Activated CD8-positive, alpha-beta T cell treated with anti-CD3 and anti-CD28 coated beads, Interleukin-2, amount 10 ng/mL, durations not matched to agents 7 days and 5 days (primary cell): ENCODE data around the gene YPEL5. TPM values are rescaled to one million over a fixed set of nuclear protein-coding genes. Genes with fewer than 3 reads are reported as not detected.
A peak's percentile ranks its signal among the peaks of the same experiment; 100 is the strongest.
"Not testable (repeated sequence)": the region's sequence is repeated elsewhere in the genome, so short reads cannot be mapped to it uniquely, and the experiment has no call there.

ENCODE experiments used
- ATAC-seq: fragments of 150-1000 bp; cut with Tn5 transposase; one replicate; pipeline ENCODE4 v1.10.0; 2021; ENCODE audit warnings: moderate library complexity
- CTCF ChIA-PET: fragments of 350-600 bp; sonication (Branson Sonifier 250); formaldehyde crosslinking; loops from one replicate; lab custom pipeline; 2021; ENCODE audit warnings: antibody characterized with exemption; lab: Charles Lee
- POLR2A ChIA-PET: fragments of 350-600 bp; sonication (Branson Sonifier 250); formaldehyde crosslinking; loops from one replicate; lab custom pipeline; 2021; ENCODE audit warnings: antibody characterized with exemption; lab: Charles Lee
- DNase-seq: peaks from one replicate; pipeline ENCODE4 v3.0.0-alpha.2; 2020
- H3K27ac Mint-ChIP-seq: one replicate; pipeline ENCODE4 v1.8.0; 2021; ENCODE audit warnings: mild to moderate bottlenecking, mixed read lengths
- H3K27me3 Mint-ChIP-seq: one replicate; pipeline ENCODE4 v1.8.0; 2021; ENCODE audit warnings: low read depth, mixed read lengths
- H3K36me3 Mint-ChIP-seq: one replicate; pipeline ENCODE4 v1.8.0; 2021; ENCODE audit warnings: low read depth, mixed read lengths
- H3K4me1 Mint-ChIP-seq: one replicate; pipeline ENCODE4 v1.8.0; 2021; ENCODE audit warnings: low read depth, mixed read lengths
- H3K4me3 Mint-ChIP-seq: one replicate; pipeline ENCODE4 v1.8.0; 2021; ENCODE audit warnings: mild to moderate bottlenecking, mixed read lengths
- H3K9me3 Mint-ChIP-seq: one replicate; pipeline ENCODE4 v1.8.0; 2022; ENCODE audit warnings: mixed read lengths; ENCODE audit not compliant: insufficient read depth
- total RNA-seq, 2 experiments: library from RNA; stranded (reverse); gene quantifications; one replicate each; pipeline ENCODE4 v1.2.3, GENCODE V29; 2021

YPEL5 gene
- total RNA-seq, 2 experiments from 2014 or later: 32.5 to 34.9 TPM

DNA sequence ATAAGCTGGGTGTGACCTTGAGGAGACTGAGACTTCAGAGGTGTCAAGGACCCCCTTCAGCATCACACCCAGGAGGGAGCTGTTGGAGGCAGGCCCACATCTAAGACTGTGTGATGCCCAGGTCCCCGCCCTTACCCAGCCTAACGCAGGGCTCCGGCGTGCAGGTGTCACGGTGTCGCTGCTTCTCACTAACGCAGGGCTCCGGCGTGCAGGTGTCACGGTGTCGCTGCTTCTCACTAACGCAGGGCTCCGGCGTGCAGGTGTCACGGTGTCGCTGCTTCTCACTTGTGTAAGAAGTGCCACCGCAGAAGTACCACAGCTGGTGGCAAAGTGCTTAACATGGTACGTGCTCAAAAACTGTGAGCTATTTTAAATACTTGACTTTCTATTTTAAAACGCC lies 35.6 kb upstream of the YPEL5 start:
- H3K4me3 Mint-ChIP-seq, H3K27me3 Mint-ChIP-seq, H3K27ac Mint-ChIP-seq, DNase-seq, POLR2A ChIA-PET, H3K9me3 Mint-ChIP-seq, ATAC-seq, H3K36me3 Mint-ChIP-seq, H3K4me1 Mint-ChIP-seq: not testable (repeated sequence)
- CTCF ChIA-PET: interaction anchor here (1.8 kb wide), 1 partner anchor 600 kb away, joined by 7 read pairs; no protein-coding TSS in a partner anchor

DNA sequence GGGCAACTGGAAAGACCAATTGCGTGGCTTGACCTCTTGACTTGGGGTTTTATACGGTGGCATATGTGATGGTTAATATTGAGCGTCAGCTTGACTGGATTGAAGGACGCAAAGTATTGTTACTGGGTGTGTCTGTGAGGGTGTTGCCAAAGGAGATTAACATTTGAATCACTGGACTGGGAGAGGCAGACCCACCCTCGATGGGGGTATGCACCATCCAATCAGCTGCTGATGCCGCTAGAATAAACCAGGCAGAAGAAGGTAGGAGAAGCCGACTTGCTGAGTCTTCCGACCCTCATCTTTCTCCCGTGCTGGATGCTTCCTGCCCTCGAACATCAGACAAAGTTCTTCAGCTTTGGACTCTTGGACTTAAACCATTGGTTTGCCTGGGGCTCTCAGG lies 34.2 kb upstream of the YPEL5 start:
- peaks cover 4% of the 10 kb centered on the region for H3K4me1 Mint-ChIP-seq
- ATAC-seq: no peak
- no peaks in the 10 kb centered on the region for H3K9me3 Mint-ChIP-seq
- no peak overlapping the region for H3K27ac Mint-ChIP-seq
- H3K27me3 Mint-ChIP-seq: no peaks in the 10 kb centered on the region
- DNase-seq: no peak
- H3K4me3 Mint-ChIP-seq: no peak overlapping the region
- ChIA-PET POLR2A (no interaction called here), CTCF (interaction anchor here (0.5 to 2.0 kb wide), 3 partner anchors 18 to 48 kb away, joined by 3 to 6 read pairs (median 4); no protein-coding TSS in a partner anchor)
- no peaks in the 10 kb centered on the region for H3K36me3 Mint-ChIP-seq

DNA sequence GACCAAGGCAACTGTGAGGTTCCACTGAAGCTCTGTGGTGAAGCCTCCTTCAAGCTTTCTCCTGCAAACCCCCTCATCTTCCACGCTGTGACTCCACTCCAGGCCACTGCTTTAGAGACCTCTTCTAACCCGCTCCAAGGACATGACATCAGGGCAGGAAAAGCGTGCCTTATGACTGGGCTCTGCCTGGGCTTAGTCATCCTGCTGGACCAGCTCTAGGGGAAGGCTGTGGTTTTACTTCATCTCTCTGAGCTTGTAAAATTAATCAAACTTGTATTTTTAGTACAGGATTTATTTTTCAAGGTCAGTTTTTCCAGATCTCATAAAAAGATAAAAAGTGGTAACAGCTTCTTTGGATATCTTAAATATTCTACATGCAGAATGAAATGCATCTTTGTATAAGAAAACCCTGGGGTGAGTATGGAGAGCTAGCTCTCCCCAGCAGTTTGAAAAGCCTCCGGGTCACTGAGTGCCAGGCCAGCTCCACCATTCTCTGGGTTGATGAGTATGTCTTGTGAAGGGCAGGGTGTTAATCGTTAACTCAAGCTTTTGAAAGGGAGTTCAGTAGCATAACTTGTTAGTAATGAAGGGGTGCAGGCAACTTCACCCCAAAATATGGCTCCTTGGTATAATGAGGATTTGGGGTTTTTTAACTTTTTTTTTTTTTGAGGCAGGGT lies 33.1 kb upstream of the YPEL5 start:
- Mint-ChIP-seq H3K27me3 (no peaks in the 10 kb centered on the region), H3K4me1 (peaks cover 4% of the 10 kb centered on the region), H3K36me3 (no peaks in the 10 kb centered on the region), H3K27ac (no peak overlapping the region), H3K9me3 (no peaks in the 10 kb centered on the region), H3K4me3 (no peak overlapping the region)
- ChIA-PET CTCF (interaction anchor here (1.2 to 2.0 kb wide), 3 partner anchors 24 to 191 kb away, joined by 3 to 6 read pairs (median 3); no protein-coding TSS in a partner anchor), POLR2A (no interaction called here)
- ATAC-seq: no peak
- no peak for DNase-seq

DNA sequence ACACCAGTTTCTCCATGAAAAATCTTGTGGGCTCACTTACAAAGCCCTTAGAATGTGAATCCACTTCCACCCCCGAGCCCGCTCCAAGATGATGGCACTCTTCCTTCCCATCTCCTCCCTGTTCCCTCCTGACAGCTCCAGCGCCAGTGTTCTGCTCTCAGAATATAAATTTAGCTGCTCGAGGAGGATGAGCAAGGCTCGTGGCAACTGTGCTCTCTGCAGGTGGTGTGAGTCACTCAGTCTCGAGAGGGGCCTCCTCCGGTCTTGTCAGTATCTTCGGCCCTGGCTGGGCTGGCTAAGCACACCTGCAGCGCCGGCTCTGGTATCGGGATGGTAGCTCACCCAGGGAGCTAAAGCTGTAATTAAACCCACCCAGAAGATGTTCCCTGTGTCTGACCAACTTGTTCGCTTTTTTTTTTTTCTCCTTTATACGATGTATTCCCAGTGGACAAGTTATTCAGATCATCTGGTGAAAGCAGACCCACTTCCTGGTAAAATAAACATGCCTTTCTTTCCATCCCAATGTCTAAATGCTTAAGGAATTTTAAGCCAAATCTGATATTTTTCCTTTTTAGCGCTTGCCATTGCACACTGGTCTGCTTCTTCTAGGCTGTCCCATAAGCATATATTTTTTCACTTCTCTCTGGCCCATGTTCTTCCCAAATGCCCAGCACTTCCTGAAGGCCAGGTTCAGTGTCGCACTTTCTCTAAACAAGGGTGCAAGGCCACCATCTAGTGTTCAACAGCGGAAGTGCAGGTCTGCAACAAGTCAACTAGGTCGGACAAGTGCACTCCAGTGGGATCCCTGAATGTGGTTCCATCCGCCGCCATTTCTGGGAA lies 31.4 kb upstream of the YPEL5 start:
- H3K27me3 Mint-ChIP-seq: no peaks in the 10 kb centered on the region
- no peak overlapping the region for H3K4me3 Mint-ChIP-seq
- H3K4me1 Mint-ChIP-seq: peaks cover 8% of the 10 kb centered on the region
- DNase-seq (peak; percentile 75), ATAC-seq (no peak)
- ChIA-PET CTCF (interaction anchor here (0.7 to 2.0 kb wide), 13 partner anchors 10 to 596 kb away, joined by 3 to 8 read pairs (median 4); no protein-coding TSS in a partner anchor), POLR2A (interaction anchor here (1.1 kb wide), 1 partner anchor 31 kb away, joined by 3 read pairs; no protein-coding TSS in a partner anchor)
- H3K9me3 Mint-ChIP-seq: no peaks in the 10 kb centered on the region
- no peaks in the 10 kb centered on the region for H3K36me3 Mint-ChIP-seq
- H3K27ac Mint-ChIP-seq: no peak overlapping the region

DNA sequence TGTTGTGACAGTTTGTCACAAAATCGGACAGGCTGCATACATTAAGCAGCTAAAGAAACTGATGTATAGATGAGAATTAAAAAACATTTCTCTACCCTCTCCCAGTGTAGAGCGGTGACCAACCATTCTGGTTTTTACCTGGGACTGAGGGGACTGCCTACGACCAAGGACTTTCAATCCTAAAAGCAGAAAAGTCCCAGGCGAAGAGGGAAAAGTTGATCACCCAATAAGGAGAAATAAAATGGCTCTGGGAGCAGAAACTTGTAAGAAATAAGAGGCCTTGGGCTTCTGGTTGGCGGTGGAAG lies 30.9 kb upstream of the YPEL5 start:
- ATAC-seq: no peak
- Mint-ChIP-seq H3K27ac (no peak overlapping the region), H3K4me1 (peaks cover 8% of the 10 kb centered on the region), H3K36me3 (no peaks in the 10 kb centered on the region), H3K9me3 (no peaks in the 10 kb centered on the region), H3K27me3 (no peaks in the 10 kb centered on the region), H3K4me3 (no peak overlapping the region)
- ChIA-PET POLR2A (no interaction called here), CTCF (interaction anchor here (0.9 to 2.0 kb wide), 5 partner anchors 14 to 596 kb away, joined by 4 to 8 read pairs (median 4); no protein-coding TSS in a partner anchor)
- DNase-seq: no peak

DNA sequence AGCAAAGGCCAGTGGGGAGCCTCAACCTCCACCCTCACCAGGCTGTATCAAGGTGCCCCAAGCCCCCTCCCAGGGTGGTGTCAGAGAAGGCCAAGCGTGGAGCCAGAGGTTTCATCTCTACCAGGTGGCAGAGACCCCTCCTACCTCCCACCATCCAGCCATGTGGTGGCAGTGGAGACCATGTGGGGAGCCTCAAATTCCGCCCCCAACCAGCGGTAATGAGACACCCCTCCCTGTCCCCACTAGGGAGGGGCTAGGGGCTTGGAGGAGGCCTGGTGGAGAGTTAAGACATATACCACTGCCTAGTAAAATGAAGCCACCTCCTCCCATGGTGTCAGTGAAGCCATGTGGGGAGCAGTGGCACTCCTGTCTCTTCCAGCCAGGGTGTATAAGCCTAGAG lies 24.4 kb upstream of the YPEL5 start:
- ChIA-PET POLR2A (no interaction called here), CTCF (interaction anchor here (2.0 kb wide), 1 partner anchor 589 kb away, joined by 5 read pairs; no protein-coding TSS in a partner anchor)
- DNase-seq: no peak
- no peaks in the 10 kb centered on the region for H3K36me3 Mint-ChIP-seq
- peaks cover 11% of the 10 kb centered on the region for H3K27me3 Mint-ChIP-seq
- ATAC-seq: no peak
- H3K4me1 Mint-ChIP-seq: peaks cover 4% of the 10 kb centered on the region
- H3K4me3 Mint-ChIP-seq: no peak overlapping the region
- H3K27ac Mint-ChIP-seq: no peak overlapping the region
- no peaks in the 10 kb centered on the region for H3K9me3 Mint-ChIP-seq

DNA sequence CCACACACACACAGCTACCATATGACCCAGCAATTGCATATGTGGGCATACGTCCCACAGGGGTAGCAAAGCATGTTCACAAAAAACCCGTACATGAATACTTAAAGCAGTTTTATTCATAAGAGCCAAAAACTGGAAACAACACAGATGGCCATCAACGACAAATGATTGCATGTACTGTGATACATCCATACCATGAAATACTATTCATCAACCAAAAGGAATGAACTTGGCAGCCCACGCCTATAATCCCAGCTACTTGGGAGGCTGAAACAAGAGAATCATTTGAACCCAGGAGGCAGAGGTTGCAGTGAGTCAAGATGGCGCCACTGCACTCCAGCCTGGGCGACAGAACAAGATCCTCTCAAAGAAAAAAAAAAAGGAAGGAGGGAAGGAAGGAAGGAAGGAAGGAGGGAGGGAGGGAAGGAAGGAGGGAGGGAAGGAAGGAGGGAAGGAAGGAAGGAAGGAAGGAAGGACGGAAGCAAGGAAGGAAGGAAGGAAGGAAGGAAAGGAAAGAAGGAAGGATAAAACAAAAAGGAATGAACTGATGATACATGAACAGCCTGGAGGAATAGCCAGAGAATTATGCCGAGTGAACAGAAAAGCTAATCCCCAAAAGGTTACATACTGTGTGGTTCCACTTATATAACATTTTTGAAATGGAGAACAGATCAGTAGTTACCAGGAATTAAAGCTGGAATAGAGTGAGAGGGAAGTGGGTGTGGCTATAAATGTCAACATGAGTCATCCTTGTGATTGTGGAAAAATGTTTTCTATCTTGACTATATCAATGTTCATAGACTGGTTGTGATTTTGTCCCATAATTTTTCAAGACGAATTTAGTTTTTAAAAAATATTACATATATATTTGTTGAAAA lies 19.6 kb upstream of the YPEL5 start:
- no peak overlapping the region for H3K4me3 Mint-ChIP-seq
- ATAC-seq: no peak

DNA sequence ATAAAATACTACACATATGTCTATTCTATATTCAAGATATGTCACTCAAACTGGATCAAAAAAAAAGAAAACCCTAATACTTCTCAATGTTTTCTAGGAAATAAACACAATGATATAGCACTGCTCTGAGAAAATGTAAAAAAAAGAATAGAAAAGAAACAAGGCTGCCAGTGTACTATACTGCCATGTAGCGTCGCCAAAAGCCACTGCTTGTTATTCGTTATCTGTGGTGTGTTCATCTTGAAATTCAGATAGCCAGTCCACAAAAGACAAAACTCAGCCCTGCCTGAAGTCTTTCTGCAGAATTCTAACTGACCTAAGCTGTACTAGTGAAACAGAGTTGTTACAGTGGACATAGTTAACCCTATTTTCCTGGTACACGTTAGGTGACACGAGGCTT lies 12.2 kb upstream of the YPEL5 start:
- Mint-ChIP-seq H3K27me3 (peaks cover 5% of the 10 kb centered on the region), H3K9me3 (no peaks in the 10 kb centered on the region), H3K4me1 (peaks cover 9% of the 10 kb centered on the region), H3K36me3 (no peaks in the 10 kb centered on the region), H3K27ac (no peak overlapping the region), H3K4me3 (no peak overlapping the region)
- POLR2A ChIA-PET: interaction anchor here (0.7 kb wide), 1 partner anchor 60 kb away, joined by 4 read pairs; no protein-coding TSS in a partner anchor
- CTCF ChIA-PET: interaction anchor here (0.8 to 2.5 kb wide), 5 partner anchors 28 to 577 kb away, joined by 3 to 14 read pairs (median 4); no protein-coding TSS in a partner anchor
- no peak for DNase-seq
- no peak for ATAC-seq

More for the DNA sequence above, 19.6 kb upstream of the YPEL5 start:
- H3K36me3 Mint-ChIP-seq: no peaks in the 10 kb centered on the region
- H3K27me3 Mint-ChIP-seq: peaks cover 11% of the 10 kb centered on the region
- H3K9me3 Mint-ChIP-seq: no peaks in the 10 kb centered on the region
- POLR2A ChIA-PET: no interaction called here
- H3K27ac Mint-ChIP-seq: no peak overlapping the region
- DNase-seq: no peak
- CTCF ChIA-PET: no interaction called here
- no peaks in the 10 kb centered on the region for H3K4me1 Mint-ChIP-seq

DNA sequence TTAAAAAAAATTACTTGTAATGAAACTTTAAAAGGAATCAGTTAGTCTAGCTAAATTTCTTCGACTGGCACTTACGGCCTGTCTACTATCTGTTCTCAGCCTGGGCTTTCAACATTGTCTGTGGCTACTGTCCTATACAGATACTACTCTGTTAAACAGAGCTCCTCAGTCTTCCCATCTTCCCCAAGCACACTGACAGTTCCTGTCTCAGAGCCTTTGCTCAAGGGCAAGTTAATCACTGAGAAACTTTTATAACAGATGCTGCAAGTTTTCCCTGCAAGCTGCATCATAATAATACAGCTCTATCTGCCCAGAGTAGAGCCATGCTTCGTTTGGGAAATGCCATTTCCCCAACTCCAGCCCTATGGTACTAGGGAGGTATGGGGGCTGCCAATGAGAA lies 11.3 kb upstream of the YPEL5 start:
- Mint-ChIP-seq H3K27ac (no peak overlapping the region), H3K4me3 (no peak overlapping the region), H3K9me3 (no peaks in the 10 kb centered on the region), H3K36me3 (no peaks in the 10 kb centered on the region), H3K4me1 (peaks cover 11% of the 10 kb centered on the region), H3K27me3 (peaks cover 5% of the 10 kb centered on the region)
- ChIA-PET CTCF (interaction anchor here (0.8 to 2.5 kb wide), 5 partner anchors 11 to 576 kb away, joined by 3 to 14 read pairs (median 4); no protein-coding TSS in a partner anchor), POLR2A (interaction anchor here (0.6 kb wide), 1 partner anchor 10 kb away, joined by 3 read pairs; no protein-coding TSS in a partner anchor)
- DNase-seq (no peak), ATAC-seq (no peak)

DNA sequence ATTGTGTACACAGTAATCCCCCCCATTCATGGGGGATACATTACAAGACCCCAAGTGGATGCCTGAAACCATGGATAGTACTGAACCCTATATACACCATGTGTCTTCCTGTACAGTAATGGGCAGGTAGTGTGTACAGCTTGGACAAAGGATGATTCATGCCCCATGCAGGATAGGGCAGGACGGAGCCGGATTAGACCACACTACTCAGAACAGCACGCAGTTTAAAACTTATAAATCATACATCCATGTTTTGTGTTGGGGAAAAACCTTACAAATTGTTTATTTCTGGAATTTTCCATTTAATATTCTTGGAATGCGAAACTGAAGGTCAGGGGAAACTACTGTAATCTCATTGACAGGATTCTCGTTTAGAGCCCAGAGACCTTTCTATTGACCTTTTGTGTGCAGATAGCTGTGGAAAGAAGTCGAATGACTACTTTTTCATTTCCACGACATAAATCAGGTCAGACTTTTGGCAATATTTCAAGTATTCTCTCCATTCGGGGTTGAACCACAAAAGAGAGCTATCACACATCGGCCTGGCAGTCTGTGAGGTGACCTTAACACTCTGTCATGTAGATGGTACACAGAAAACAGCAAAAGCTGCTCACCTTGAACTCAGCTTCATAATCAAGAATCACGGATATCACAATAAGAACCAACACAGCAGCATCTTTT lies 9.9 kb upstream of the YPEL5 start:
- Mint-ChIP-seq H3K9me3 (no peaks in the 10 kb centered on the region), H3K36me3 (no peaks in the 10 kb centered on the region), H3K4me3 (no peak overlapping the region), H3K4me1 (peaks cover 12% of the 10 kb centered on the region), H3K27me3 (peaks cover 5% of the 10 kb centered on the region), H3K27ac (no peak overlapping the region)
- ChIA-PET CTCF (interaction anchor here (1.3 kb wide), 1 partner anchor 28 kb away, joined by 3 read pairs; no protein-coding TSS in a partner anchor), POLR2A (interaction anchor here (1.0 kb wide), 1 partner anchor 10 kb away, joined by 3 read pairs; the partner anchor contains the start of gene YPEL5)
- ATAC-seq (no peak), DNase-seq (no peak)
